Testis (tissue), 2 donors: ENCODE data around the gene AP2B1.

Source experiments
- CTCF ChIP-seq, 3 experiments: fragments of 450-650 bp in 2 of 3; fragments of 200-600 bp in 1 of 3; sonication (generic) in 1 of 3; IDR thresholded peaks; one replicate each; pipeline ENCODE4 v1.5.1; 2016 to 2019; ENCODE audit warnings: antibody characterized with exemption in 3 of 3, mild to moderate bottlenecking in 2 of 3, moderate library complexity in 1 of 3
- POLR2A ChIP-seq: fragments of 450-650 bp; IDR thresholded peaks from one replicate; pipeline ENCODE4 v1.6.1; 2017; ENCODE audit warnings: antibody characterized with exemption, mild to moderate bottlenecking, moderate library complexity

- TF ChIP-seq CTCF (IDR thresholded peaks at IDR 0.05): no peak
- no peak for TF ChIP-seq POLR2A
These were observed 179.4 kb downstream of the AP2B1 start for GRCh38 chr17:35766489-35766877.
